DOHH2 (cell line): ENCODE results near the gene UNKL.

ENCODE experiments used
- H3F3A ChIP-seq: fragments of 200-600 bp; sonication (generic), shearing (Covaris generic); 2 replicates; pipeline ENCODE4 v1.6.0; 2016; ENCODE audit warnings: antibody characterized with exemption, mild to moderate bottlenecking; ENCODE audit not compliant: control insufficient read depth, insufficient read depth
- H3K27ac ChIP-seq: fragments of 200-600 bp; sonication (generic); 2 replicates; pipeline ENCODE4 v1.5.1; 2014; ENCODE audit warnings: low read depth, mild to moderate bottlenecking, low read length, moderate library complexity
- H3K27me3 ChIP-seq: fragments of 200-600 bp; sonication (generic); 2 replicates; pipeline ENCODE4 v1.6.1; 2014; ENCODE audit warnings: mild to moderate bottlenecking, low read length, mixed read lengths; ENCODE audit not compliant: control insufficient read depth
- H3K36me3 ChIP-seq: fragments of 200-600 bp; sonication (generic); 2 replicates; pipeline ENCODE4 v1.6.1; 2014; ENCODE audit warnings: mild to moderate bottlenecking, low read length, moderate library complexity, mixed read lengths; ENCODE audit not compliant: control insufficient read depth
- H3K4me1 ChIP-seq: fragments of 200-600 bp; sonication (generic); 2 replicates; pipeline ENCODE4 v1.6.1; 2014; ENCODE audit warnings: mild to moderate bottlenecking, low read length, mixed read lengths; ENCODE audit not compliant: control insufficient read depth
- H3K4me2 ChIP-seq: fragments of 200-600 bp; sonication (generic); 2 replicates; pipeline ENCODE4 v1.6.0; 2014; ENCODE audit warnings: mild to moderate bottlenecking, low read length, moderate library complexity
- H3K4me3 ChIP-seq: fragments of 200-600 bp; sonication (generic); 2 replicates; pipeline ENCODE4 v1.5.1; 2014; ENCODE audit warnings: mild to moderate bottlenecking, low read length, mixed read lengths
- H3K79me2 ChIP-seq: fragments of 200-600 bp; sonication (generic); 2 replicates; pipeline ENCODE4 v1.6.1; 2014; ENCODE audit warnings: mild to moderate bottlenecking, low read length, mixed read lengths; ENCODE audit not compliant: control insufficient read depth
- H3K9me2 ChIP-seq: fragments of 200-600 bp; sonication (generic); replicated peaks from 2 replicates; pipeline ENCODE4 v1.6.1; 2014; ENCODE audit warnings: mild to moderate bottlenecking, low read length, mixed read lengths; ENCODE audit not compliant: control insufficient read depth
- H3K9me3 ChIP-seq: fragments of 200-600 bp; sonication (generic); 2 replicates; pipeline ENCODE4 v1.6.1; 2014; ENCODE audit warnings: antibody characterized with exemption, low read length, mixed read lengths; ENCODE audit not compliant: control insufficient read depth, insufficient read depth
- H4K20me1 ChIP-seq: fragments of 200-600 bp; sonication (generic); 2 replicates; pipeline ENCODE4 v1.6.0; 2014; ENCODE audit warnings: low read depth, mild to moderate bottlenecking, antibody characterized with exemption, low read length, moderate library complexity; ENCODE audit not compliant: control insufficient read depth, insufficient read depth
- CTCF ChIP-seq: fragments of 200-600 bp; sonication (generic); IDR thresholded peaks from one replicate; pipeline ENCODE4 v1.5.1; 2014; ENCODE audit warnings: antibody characterized with exemption, mild to moderate bottlenecking, low read depth, low read length; ENCODE audit not compliant: poor library complexity, severe bottlenecking
- EZH2phosphoT487 ChIP-seq: fragments of 200-600 bp; sonication (generic); IDR thresholded peaks from 2 replicates; pipeline ENCODE4 v1.6.1; 2017; ENCODE audit warnings: borderline replicate concordance, mild to moderate bottlenecking, antibody characterized with exemption, low read length, moderate library complexity, mixed read lengths

Gene UNKL

GRCh38 chr16:1325673-1326371 is 88.7 kb downstream of the UNKL start:
- H3K79me2 ChIP-seq, result no peaks in the 10 kb centered on the region
- H3K4me3 ChIP-seq, result no peak overlapping the region
- H3K4me2 ChIP-seq, result no peak overlapping the region
- TF ChIP-seq EZH2phosphoT487 (no peak), CTCF (no peak)
- H3K27me3 ChIP-seq, result no peaks in the 10 kb centered on the region
- H3F3A ChIP-seq, result peaks cover 4% of the 10 kb centered on the region
- no peaks in the 10 kb centered on the region for H4K20me1 ChIP-seq
- H3K9me2 ChIP-seq, result no peaks in the 10 kb centered on the region
- H3K27ac ChIP-seq, result no peak overlapping the region
- peaks cover 7% of the 10 kb centered on the region; the same call in 1 of the 2 replicates for H3K9me3 ChIP-seq
- peaks cover 25% of the 10 kb centered on the region for H3K36me3 ChIP-seq
- no peaks in the 10 kb centered on the region for H3K4me1 ChIP-seq

GRCh38 chr16:1325261-1325660 is 89.2 kb downstream of the UNKL start:
- no peak overlapping the region for H3K4me3 ChIP-seq
- H3K4me2 ChIP-seq, result no peak overlapping the region
- H3F3A ChIP-seq, result peaks cover 4% of the 10 kb centered on the region
- H3K27me3 ChIP-seq, result no peaks in the 10 kb centered on the region
- no peak for TF ChIP-seq EZH2phosphoT487
- no peak for TF ChIP-seq CTCF
- no peaks in the 10 kb centered on the region for H3K4me1 ChIP-seq
- H3K9me3 ChIP-seq, result peaks cover 4% of the 10 kb centered on the region; the same call in 1 of the 2 replicates
- no peaks in the 10 kb centered on the region for H3K79me2 ChIP-seq
- peaks cover 30% of the 10 kb centered on the region for H3K36me3 ChIP-seq
- no peaks in the 10 kb centered on the region for H4K20me1 ChIP-seq
- H3K27ac ChIP-seq, result no peak overlapping the region
- no peaks in the 10 kb centered on the region for H3K9me2 ChIP-seq

GRCh38 chr16:1324286-1324826 is 90.1 kb downstream of the UNKL start:
- TF ChIP-seq EZH2phosphoT487, result no peak
- no peak for TF ChIP-seq CTCF
- H4K20me1 ChIP-seq, result peaks cover 4% of the 10 kb centered on the region; the same call in 1 of the 2 replicates
- no peaks in the 10 kb centered on the region for H3K27me3 ChIP-seq
- no peaks in the 10 kb centered on the region for H3K9me2 ChIP-seq
- H3K4me1 ChIP-seq, result no peaks in the 10 kb centered on the region
- H3F3A ChIP-seq, result peaks cover 4% of the 10 kb centered on the region
- H3K79me2 ChIP-seq, result no peaks in the 10 kb centered on the region
- H3K4me2 ChIP-seq, result no peak overlapping the region
- no peak overlapping the region for H3K4me3 ChIP-seq
- no peaks in the 10 kb centered on the region for H3K9me3 ChIP-seq
- H3K27ac ChIP-seq, result no peak overlapping the region
- H3K36me3 ChIP-seq, result peaks cover 39% of the 10 kb centered on the region
